Neural cell (in vitro differentiated cells): ENCODE results near the gene UFSP2. TPM values are rescaled to one million over a fixed set of nuclear protein-coding genes. Genes with fewer than 3 reads are reported as not detected.

ENCODE experiments used
- H2AFZ ChIP-seq: fragments of 200-600, 300-800 bp; sonication (generic), shearing (Covaris generic); 2 replicates; pipeline ENCODE4 v1.6.0; 2014; ENCODE audit warnings: low read depth, mild to moderate bottlenecking, antibody characterized with exemption, low read length, moderate library complexity
- H3F3A ChIP-seq: fragments of 200-600 bp; shearing (Covaris generic); 2 replicates; pipeline ENCODE4 v1.6.1; 2016; ENCODE audit warnings: mild to moderate bottlenecking, moderate library complexity, mixed read lengths, antibody characterized with exemption, low read length; ENCODE audit not compliant: insufficient read depth, poor library complexity, severe bottlenecking
- H3K27ac ChIP-seq: fragments of 200-600, 300-800 bp; sonication (generic), shearing (Covaris generic); 2 replicates; pipeline ENCODE4 v1.5.1; 2014; ENCODE audit warnings: mild to moderate bottlenecking, low read length, moderate library complexity
- H3K27me3 ChIP-seq: fragments of 300-800, 200-600 bp; sonication (generic), shearing (Covaris generic); 2 replicates; pipeline ENCODE4 v1.6.0; 2014; ENCODE audit warnings: mild to moderate bottlenecking, low read depth, low read length, moderate library complexity; ENCODE audit not compliant: insufficient read depth
- H3K36me3 ChIP-seq: fragments of 300-800, 200-600 bp; sonication (generic), shearing (Covaris generic); 2 replicates; pipeline ENCODE4 v1.5.1; 2014; ENCODE audit warnings: mild to moderate bottlenecking, antibody characterized with exemption, low read length, moderate library complexity; ENCODE audit not compliant: insufficient read depth
- H3K4me2 ChIP-seq: fragments of 300-800, 200-600 bp; sonication (generic), shearing (Covaris generic); 2 replicates; pipeline ENCODE4 v1.6.0; 2014; ENCODE audit warnings: mild to moderate bottlenecking, low read length
- H3K4me3 ChIP-seq: fragments of 300-800, 200-600 bp; sonication (generic), shearing (Covaris generic); 2 replicates; pipeline ENCODE4 v1.5.1; 2014; ENCODE audit warnings: mild to moderate bottlenecking, low read length, moderate library complexity
- H3K79me2 ChIP-seq: fragments of 200-600 bp; shearing (Covaris generic); replicated peaks from 2 replicates; pipeline ENCODE4 v1.6.0; 2014; ENCODE audit warnings: mild to moderate bottlenecking, low read length, moderate library complexity; ENCODE audit not compliant: insufficient read depth
- H3K9ac ChIP-seq: fragments of 300-800, 200-600 bp; sonication (generic), shearing (Covaris generic); 2 replicates; pipeline ENCODE4 v1.6.1; 2016; ENCODE audit warnings: mild to moderate bottlenecking, low read length, mixed read lengths
- H3K9me2 ChIP-seq: fragments of 200-600 bp; shearing (Covaris generic); 2 replicates; pipeline ENCODE4 v1.6.1; 2016; ENCODE audit warnings: mild to moderate bottlenecking, low read length, mixed read lengths; ENCODE audit not compliant: insufficient read depth
- H3K9me3 ChIP-seq: fragments of 200-600, 300-800 bp; sonication (generic), shearing (Covaris generic); 2 replicates; pipeline ENCODE4 v1.6.1; 2016; ENCODE audit warnings: mild to moderate bottlenecking, mixed run types, low read length, moderate library complexity, mixed read lengths
- H4K20me1 ChIP-seq: fragments of 200-600 bp; shearing (Covaris generic); 2 replicates; pipeline ENCODE4 v1.6.1; 2016; ENCODE audit warnings: mild to moderate bottlenecking, mixed run types; ENCODE audit not compliant: insufficient read depth
- EP300 ChIP-seq: fragments of 450-650 bp; conservative IDR thresholded peaks from 2 replicates; pipeline ENCODE4 v1.6.1; 2014; ENCODE audit warnings: antibody characterized with exemption, mild to moderate bottlenecking, moderate library complexity; ENCODE audit not compliant: poor library complexity, severe bottlenecking
- EZH2 ChIP-seq: fragments of 200-600, 300-800 bp; shearing (Covaris generic), sonication (generic); IDR thresholded peaks from 2 replicates; pipeline ENCODE4 v1.6.1; 2014; ENCODE audit warnings: antibody characterized with exemption, low read length, borderline replicate concordance, mild to moderate bottlenecking; ENCODE audit not compliant: insufficient read depth, poor library complexity, severe bottlenecking
- MXI1 ChIP-seq: fragments of 450-650 bp; conservative IDR thresholded peaks from 2 replicates; pipeline ENCODE4 v1.6.1; 2014; ENCODE audit warnings: antibody characterized with exemption, mild to moderate bottlenecking; ENCODE audit not compliant: poor library complexity, severe bottlenecking
- POLR2AphosphoS5 ChIP-seq: IDR thresholded peaks from 2 replicates; pipeline ENCODE4 v1.6.1; 2012
- RAD21 ChIP-seq: fragments of 450-650 bp; conservative IDR thresholded peaks from 2 replicates; pipeline ENCODE4 v1.6.1; 2014; ENCODE audit warnings: antibody characterized with exemption, mild to moderate bottlenecking, moderate library complexity
- REST ChIP-seq: IDR thresholded peaks from 2 replicates; pipeline ENCODE4 v1.6.1; 2012; ENCODE audit warnings: borderline replicate concordance
- SMC3 ChIP-seq: fragments of 450-650 bp; conservative IDR thresholded peaks from 2 replicates; pipeline ENCODE4 v1.6.1; 2014; ENCODE audit warnings: antibody characterized with exemption, mild to moderate bottlenecking, moderate library complexity; ENCODE audit not compliant: poor library complexity
- TAF1 ChIP-seq: IDR thresholded peaks from 2 replicates; pipeline ENCODE4 v1.6.1; 2012; ENCODE audit warnings: low read depth
- polyA plus RNA-seq: library from polyadenylated mRNA; depleted of rRNA; stranded (reverse); fragments of >200 nt; gene quantifications from 2 replicates; pipeline ENCODE4 v1.2.3, GENCODE V29; 2014
- TF ChIP-seq, protein P1 (sequence below): fragments of 450-650 bp; IDR thresholded peaks from 2 replicates; pipeline ENCODE4 v1.5.1; 2014; ENCODE audit warnings: antibody characterized with exemption, mild to moderate bottlenecking, moderate library complexity; ENCODE audit not compliant: poor library complexity, severe bottlenecking

Gene UFSP2
- polyA plus RNA-seq, 1 donor from 2014 or later: 38.9 TPM

GRCh38 chr4:185411849-185412248 is 13.9 kb downstream of the UFSP2 start:
- Histone ChIP-seq H3K9ac (no peak overlapping the region), H3K4me2 (no peak overlapping the region), H3K27ac (no peak overlapping the region), H3F3A (no peaks in the 10 kb centered on the region), H2AFZ (no peak overlapping the region), H3K36me3 (peaks cover 8% of the 10 kb centered on the region), H3K79me2 (no peaks in the 10 kb centered on the region), H3K9me2 (no peaks in the 10 kb centered on the region), H3K9me3 (no peaks in the 10 kb centered on the region), H3K4me3 (no peak overlapping the region), H4K20me1 (no peaks in the 10 kb centered on the region), H3K27me3 (no peaks in the 10 kb centered on the region)
- TF ChIP-seq REST (no peak), EZH2 (no peak), SMC3 (no peak), TAF1 (no peak), RAD21 (no peak), MXI1 (no peak), POLR2AphosphoS5 (no peak), EP300 (no peak)
- TF ChIP-seq, protein P1, sequence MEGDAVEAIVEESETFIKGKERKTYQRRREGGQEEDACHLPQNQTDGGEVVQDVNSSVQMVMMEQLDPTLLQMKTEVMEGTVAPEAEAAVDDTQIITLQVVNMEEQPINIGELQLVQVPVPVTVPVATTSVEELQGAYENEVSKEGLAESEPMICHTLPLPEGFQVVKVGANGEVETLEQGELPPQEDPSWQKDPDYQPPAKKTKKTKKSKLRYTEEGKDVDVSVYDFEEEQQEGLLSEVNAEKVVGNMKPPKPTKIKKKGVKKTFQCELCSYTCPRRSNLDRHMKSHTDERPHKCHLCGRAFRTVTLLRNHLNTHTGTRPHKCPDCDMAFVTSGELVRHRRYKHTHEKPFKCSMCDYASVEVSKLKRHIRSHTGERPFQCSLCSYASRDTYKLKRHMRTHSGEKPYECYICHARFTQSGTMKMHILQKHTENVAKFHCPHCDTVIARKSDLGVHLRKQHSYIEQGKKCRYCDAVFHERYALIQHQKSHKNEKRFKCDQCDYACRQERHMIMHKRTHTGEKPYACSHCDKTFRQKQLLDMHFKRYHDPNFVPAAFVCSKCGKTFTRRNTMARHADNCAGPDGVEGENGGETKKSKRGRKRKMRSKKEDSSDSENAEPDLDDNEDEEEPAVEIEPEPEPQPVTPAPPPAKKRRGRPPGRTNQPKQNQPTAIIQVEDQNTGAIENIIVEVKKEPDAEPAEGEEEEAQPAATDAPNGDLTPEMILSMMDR: no peak

- Histone ChIP-seq H3K9ac (no peak overlapping the region), H2AFZ (no peak overlapping the region), H3K9me3 (no peaks in the 10 kb centered on the region), H3K4me3 (no peak overlapping the region), H3K4me2 (no peak overlapping the region), H3K27me3 (no peaks in the 10 kb centered on the region), H3K36me3 (peaks cover 8% of the 10 kb centered on the region), H4K20me1 (no peaks in the 10 kb centered on the region), H3K9me2 (no peaks in the 10 kb centered on the region), H3K79me2 (no peaks in the 10 kb centered on the region), H3F3A (no peaks in the 10 kb centered on the region), H3K27ac (no peak overlapping the region)
- TF ChIP-seq RAD21 (no peak), SMC3 (no peak)
- TF ChIP-seq, protein P1: no peak
Measured at GRCh38 chr4:185408432-185408831, 17.3 kb downstream of the UFSP2 start.
